Measurements from ENCODE around the gene TTC13. TPM values are rescaled to one million over a fixed set of nuclear protein-coding genes. Genes with fewer than 3 reads are reported as not detected.
A peak's percentile ranks its signal among the peaks of the same experiment; 100 is the strongest.

The TTC13 gene
- total RNA-seq, 2 donors from 2014 or later = 28.0 to 47.0 TPM

GRCh38 chr1:230972855-230973271 is 5.8 kb downstream of the TTC13 start:
- H3K9ac ChIP-seq (ENCODE audit: low read depth in 2 of 2, low read length in 2 of 2) = peak overlapping the region in 1 of 2 donors; percentile 21
- TF ChIP-seq, protein P1, sequence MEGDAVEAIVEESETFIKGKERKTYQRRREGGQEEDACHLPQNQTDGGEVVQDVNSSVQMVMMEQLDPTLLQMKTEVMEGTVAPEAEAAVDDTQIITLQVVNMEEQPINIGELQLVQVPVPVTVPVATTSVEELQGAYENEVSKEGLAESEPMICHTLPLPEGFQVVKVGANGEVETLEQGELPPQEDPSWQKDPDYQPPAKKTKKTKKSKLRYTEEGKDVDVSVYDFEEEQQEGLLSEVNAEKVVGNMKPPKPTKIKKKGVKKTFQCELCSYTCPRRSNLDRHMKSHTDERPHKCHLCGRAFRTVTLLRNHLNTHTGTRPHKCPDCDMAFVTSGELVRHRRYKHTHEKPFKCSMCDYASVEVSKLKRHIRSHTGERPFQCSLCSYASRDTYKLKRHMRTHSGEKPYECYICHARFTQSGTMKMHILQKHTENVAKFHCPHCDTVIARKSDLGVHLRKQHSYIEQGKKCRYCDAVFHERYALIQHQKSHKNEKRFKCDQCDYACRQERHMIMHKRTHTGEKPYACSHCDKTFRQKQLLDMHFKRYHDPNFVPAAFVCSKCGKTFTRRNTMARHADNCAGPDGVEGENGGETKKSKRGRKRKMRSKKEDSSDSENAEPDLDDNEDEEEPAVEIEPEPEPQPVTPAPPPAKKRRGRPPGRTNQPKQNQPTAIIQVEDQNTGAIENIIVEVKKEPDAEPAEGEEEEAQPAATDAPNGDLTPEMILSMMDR (IDR thresholded peaks at IDR 0.05) = no peak
- intact Hi-C loops (cut with DNase I) = no loop called here
- H3K27me3 ChIP-seq = no peaks in the 10 kb centered on the region
- DNase-seq = peak; percentile 43
- H3K4me1 ChIP-seq = peaks cover 22% of the 10 kb centered on the region
- no peaks in the 10 kb centered on the region for H3K9me3 ChIP-seq
- no peaks in the 10 kb centered on the region for H3K36me3 ChIP-seq
- H3K4me3 ChIP-seq = no peak overlapping the region
- peak overlapping the region; percentile 15 for H3K27ac ChIP-seq

DNA sequence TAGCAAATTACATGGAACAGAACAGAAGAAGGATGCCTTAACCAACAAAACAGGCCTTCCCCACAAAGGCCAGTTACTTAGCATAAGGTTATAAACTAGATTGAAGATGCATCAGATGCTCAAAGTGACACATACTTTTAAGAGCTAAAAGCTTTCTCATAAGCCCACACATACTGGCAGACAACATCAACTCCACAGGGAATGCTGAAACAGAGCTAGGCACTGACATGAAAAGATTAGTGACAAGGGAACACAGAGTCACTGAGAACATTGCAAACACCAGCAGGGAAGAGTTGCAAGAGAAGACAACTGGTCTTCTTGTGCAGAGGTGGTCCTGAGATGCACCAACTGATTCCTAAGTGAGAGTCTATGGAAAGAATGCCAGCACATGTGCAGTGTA is 6.9 kb downstream of the TTC13 start:
- intact Hi-C loops (cut with DNase I) = no loop called here
- Histone ChIP-seq H3K27me3 (no peaks in the 10 kb centered on the region), H3K27ac (no peak overlapping the region), H3K9me3 (no peaks in the 10 kb centered on the region), H3K9ac (ENCODE audit: low read depth in 2 of 2, low read length in 2 of 2) (no peak overlapping the region), H3K4me3 (no peak overlapping the region), H3K36me3 (no peaks in the 10 kb centered on the region), H3K4me1 (peaks cover 15% of the 10 kb centered on the region)
- TF ChIP-seq, protein P1 (IDR thresholded peaks at IDR 0.05) = no peak
- no peak for DNase-seq

DNA sequence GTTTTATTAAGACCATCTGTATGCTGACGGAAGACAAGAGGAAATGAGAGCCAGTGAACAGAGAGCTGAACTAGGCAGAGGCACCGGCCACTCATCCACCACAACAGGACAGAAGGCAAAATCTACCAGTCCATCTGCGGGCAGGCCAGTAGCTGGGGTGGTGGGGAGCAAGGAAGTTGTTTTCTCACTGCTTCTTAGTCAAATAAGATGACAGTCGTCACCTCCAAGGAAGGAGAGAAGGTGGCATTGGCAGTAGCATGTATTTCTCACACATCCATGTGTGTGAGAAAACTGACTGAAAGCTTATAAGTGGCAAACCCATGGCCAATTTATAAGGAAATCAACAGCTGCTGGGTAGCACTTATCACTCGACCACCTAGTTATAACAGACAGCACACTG is 8.2 kb downstream of the TTC13 start:
- H3K27me3 ChIP-seq = no peaks in the 10 kb centered on the region
- H3K9me3 ChIP-seq = no peaks in the 10 kb centered on the region
- H3K36me3 ChIP-seq = no peaks in the 10 kb centered on the region
- no peak overlapping the region for H3K4me3 ChIP-seq
- peaks cover 14% of the 10 kb centered on the region for H3K4me1 ChIP-seq
- DNase-seq = no peak
- intact Hi-C loops (cut with DNase I) = no loop called here
- TF ChIP-seq, protein P1 (IDR thresholded peaks at IDR 0.05) = no peak
- no peak overlapping the region for H3K27ac ChIP-seq
- no peak overlapping the region for H3K9ac ChIP-seq (ENCODE audit: low read depth in 2 of 2, low read length in 2 of 2)

DNA sequence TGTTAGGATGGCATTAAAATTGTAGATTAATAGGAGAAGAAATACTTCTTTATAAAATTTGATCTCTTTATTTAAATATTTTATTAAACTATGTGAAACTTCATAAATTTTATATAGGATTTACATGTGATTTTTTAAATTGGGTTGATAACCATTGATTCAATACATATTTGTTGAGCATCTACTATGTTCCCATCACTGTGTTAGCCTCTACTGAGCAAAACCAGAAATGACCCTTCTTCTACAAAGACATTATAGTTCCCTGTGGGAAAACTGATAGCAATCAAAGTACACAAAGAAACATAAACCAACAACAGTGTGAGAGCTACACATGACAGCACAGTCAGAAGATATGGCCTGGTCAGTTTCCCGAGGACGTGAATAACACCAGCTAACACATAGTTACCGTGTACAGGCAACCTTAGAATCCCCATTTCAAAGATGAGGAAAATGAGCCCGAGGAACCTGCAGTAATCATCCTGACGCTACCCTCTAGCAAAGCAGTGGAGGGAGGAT is 12.2 kb downstream of the TTC13 start:
- intact Hi-C loops (cut with DNase I) = no loop called here
- Histone ChIP-seq H3K27ac (no peak overlapping the region), H3K4me1 (no peaks in the 10 kb centered on the region), H3K27me3 (no peaks in the 10 kb centered on the region), H3K4me3 (no peak overlapping the region), H3K9ac (ENCODE audit: low read depth in 2 of 2, low read length in 2 of 2) (no peak overlapping the region), H3K9me3 (no peaks in the 10 kb centered on the region), H3K36me3 (no peaks in the 10 kb centered on the region)
- no peak for DNase-seq
- TF ChIP-seq, protein P1 (IDR thresholded peaks at IDR 0.05) = no peak

DNA sequence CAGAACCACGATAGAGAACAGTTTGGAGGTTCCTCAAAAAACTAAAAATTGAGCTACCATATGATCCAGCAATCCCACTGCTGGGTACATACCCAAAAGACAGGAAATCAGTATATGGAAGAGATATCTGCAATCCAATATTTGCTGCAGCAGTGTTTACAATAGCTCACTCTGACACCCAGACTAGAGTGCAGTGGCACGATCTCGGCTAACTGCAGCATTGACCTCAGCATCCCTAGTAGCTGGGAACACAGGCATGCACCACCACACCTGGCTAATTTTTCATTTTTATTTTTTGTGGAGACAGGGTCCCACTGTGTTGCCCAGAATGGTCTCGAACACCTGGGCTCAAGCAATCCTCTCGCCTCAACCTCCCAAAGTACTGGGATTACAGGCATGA is 13.1 kb downstream of the TTC13 start:
- TF ChIP-seq, protein P1 (IDR thresholded peaks at IDR 0.05) = no peak
- intact Hi-C loops (cut with DNase I) = no loop called here

More for the DNA sequence above, 13.1 kb downstream of the TTC13 start:
- Histone ChIP-seq H3K27me3 (no peaks in the 10 kb centered on the region), H3K36me3 (no peaks in the 10 kb centered on the region), H3K4me1 (no peaks in the 10 kb centered on the region), H3K9me3 (no peaks in the 10 kb centered on the region), H3K4me3 (no peak overlapping the region), H3K9ac (ENCODE audit: low read depth in 2 of 2, low read length in 2 of 2) (no peak overlapping the region), H3K27ac (no peak overlapping the region)
- DNase-seq = no peak

Data from colonic mucosa (tissue), 4 donors.